Mesenchymal stem cell (in vitro differentiated cells and primary cell): ENCODE data around the gene IL9.

Experiments
- DNase-seq: peaks from one replicate; pipeline ENCODE4 v3.0.0-alpha.2; 2013
- H2AFZ ChIP-seq: one replicate; pipeline ENCODE4 v1.6.1; 2013; ENCODE audit warnings: low read depth, mild to moderate bottlenecking, control low read depth, inconsistent platforms, low read length, moderate library complexity
- H2AK5ac ChIP-seq: 2 replicates; pipeline ENCODE4 v1.6.1; 2013; ENCODE audit warnings: low read length, moderate library complexity, mild to moderate bottlenecking, inconsistent platforms; ENCODE audit not compliant: severe bottlenecking
- H2BK120ac ChIP-seq: one replicate; pipeline ENCODE4 v1.6.1; 2013; ENCODE audit warnings: low read depth, mild to moderate bottlenecking, inconsistent platforms, low read length, moderate library complexity
- H2BK12ac ChIP-seq, 2 experiments: one replicate each; pipeline ENCODE4 v1.6.1; 2013; ENCODE audit warnings: inconsistent platforms in 2 of 2, low read length in 2 of 2, mild to moderate bottlenecking in 2 of 2, moderate library complexity in 2 of 2, control low read depth in 1 of 2
- H2BK15ac ChIP-seq: one replicate; pipeline ENCODE4 v1.6.1; 2013; ENCODE audit warnings: mild to moderate bottlenecking, low read depth, inconsistent platforms; ENCODE audit not compliant: poor library complexity, severe bottlenecking
- H2BK5ac ChIP-seq: 2 replicates; pipeline ENCODE4 v1.6.1; 2013; ENCODE audit warnings: low read depth, mild to moderate bottlenecking, low read length, control low read depth, inconsistent platforms; ENCODE audit not compliant: poor library complexity, severe bottlenecking
- H3K14ac ChIP-seq, 2 experiments: one replicate each; pipeline ENCODE4 v1.6.1; 2013; ENCODE audit warnings: inconsistent platforms in 2 of 2, low read length in 2 of 2, control low read depth in 1 of 2, mild to moderate bottlenecking in 1 of 2, moderate library complexity in 1 of 2
- H3K18ac ChIP-seq, 2 experiments: one replicate each; pipeline ENCODE4 v1.6.1; 2013; ENCODE audit warnings: inconsistent platforms in 2 of 2, low read length in 2 of 2, control low read depth in 1 of 2, low read depth in 1 of 2, mild to moderate bottlenecking in 1 of 2
- H3K23ac ChIP-seq, 2 experiments: one replicate each; pipeline ENCODE4 v1.6.1; 2013; ENCODE audit warnings: inconsistent platforms in 2 of 2, low read length in 2 of 2, mild to moderate bottlenecking in 2 of 2, moderate library complexity in 2 of 2, control low read depth in 1 of 2
- H3K27ac ChIP-seq: 2 replicates; pipeline ENCODE4 v1.5.1; 2013; ENCODE audit warnings: mild to moderate bottlenecking, moderate library complexity, low read length, control low read depth, inconsistent platforms; ENCODE audit not compliant: poor library complexity, severe bottlenecking
- H3K27me3 ChIP-seq, 2 experiments: 2 replicates each; pipeline versions ENCODE4 v1.6.1 to v1.7.0; 2013; ENCODE audit warnings: low read length in 2 of 2, mild to moderate bottlenecking in 2 of 2, moderate library complexity in 2 of 2, control low read depth in 1 of 2, inconsistent platforms in 1 of 2; ENCODE audit not compliant: control insufficient read depth in 1 of 2, insufficient read depth in 1 of 2
- H3K36me3 ChIP-seq, 2 experiments: 2 replicates each; pipeline versions ENCODE4 v1.6.1 to v1.7.0; 2013; ENCODE audit warnings: low read length in 2 of 2, control low read depth in 1 of 2, inconsistent platforms in 1 of 2, low read depth in 1 of 2, mild to moderate bottlenecking in 1 of 2; ENCODE audit not compliant: insufficient read depth in 2 of 2, control insufficient read depth in 1 of 2
- H3K4ac ChIP-seq, 2 experiments: one replicate each; pipeline ENCODE4 v1.6.1; 2013; ENCODE audit warnings: inconsistent platforms in 2 of 2, low read length in 2 of 2, mild to moderate bottlenecking in 2 of 2, moderate library complexity in 2 of 2, control low read depth in 1 of 2, low read depth in 1 of 2
- H3K4me1 ChIP-seq: 2 replicates; pipeline ENCODE4 v1.6.1; 2013; ENCODE audit warnings: low read depth, low read length, control low read depth; ENCODE audit not compliant: control insufficient read depth, insufficient read depth
- H3K4me2 ChIP-seq: 2 replicates; pipeline ENCODE4 v1.6.1; 2013; ENCODE audit warnings: low read length, mild to moderate bottlenecking, inconsistent platforms; ENCODE audit not compliant: poor library complexity, severe bottlenecking
- H3K4me3 ChIP-seq, 2 experiments: 2 replicates each; pipeline versions ENCODE4 v1.5.1 to v1.7.0; 2013; ENCODE audit warnings: low read length in 2 of 2, mild to moderate bottlenecking in 2 of 2, control low read depth in 1 of 2, low read depth in 1 of 2; ENCODE audit not compliant: insufficient read depth in 1 of 2
- H3K79me1 ChIP-seq: replicated peaks from 2 replicates; pipeline ENCODE4 v1.6.1; 2013; ENCODE audit warnings: mild to moderate bottlenecking, control low read depth, low read length, inconsistent platforms; ENCODE audit not compliant: poor library complexity, severe bottlenecking
- H3K9ac ChIP-seq: 2 replicates; pipeline ENCODE4 v1.7.0; 2013; ENCODE audit warnings: mild to moderate bottlenecking, low read length, moderate library complexity
- H3K9me3 ChIP-seq: 2 replicates; pipeline ENCODE4 v1.7.0; 2013; ENCODE audit warnings: mild to moderate bottlenecking, low read length; ENCODE audit not compliant: control insufficient read depth
- H4K8ac ChIP-seq: one replicate; pipeline ENCODE4 v1.6.1; 2013; ENCODE audit warnings: inconsistent platforms, mild to moderate bottlenecking, low read length, moderate library complexity
- H4K91ac ChIP-seq: one replicate; pipeline ENCODE4 v1.6.1; 2013; ENCODE audit warnings: mild to moderate bottlenecking, low read length, inconsistent platforms
- WGBS: methylation state at CpG from one replicate; pipeline ENCODE4 v1.1.7; 2013; ENCODE audit warnings: mixed read lengths; 5-methylcytosine and 5-hydroxymethylcytosine counted together

The IL9 gene

GRCh38 chr5:135887881-135888614 is 7.6 kb downstream of the IL9 start:
- Histone ChIP-seq H3K23ac (no peak overlapping the region), H3K4me1 (peaks cover 12% of the 10 kb centered on the region), H3K79me1 (no peaks in the 10 kb centered on the region), H4K8ac (no peak overlapping the region), H3K14ac (peak overlapping the region in 1 of 2 experiments; percentile 79), H3K27ac (no peak overlapping the region), H3K4ac (no peak overlapping the region), H3K4me3 (no peak overlapping the region), H2BK15ac (no peak overlapping the region), H2BK5ac (no peak overlapping the region), H3K18ac (no peak overlapping the region), H2AK5ac (no peak overlapping the region), H3K9me3 (no peaks in the 10 kb centered on the region), H3K27me3 (peaks cover 31 to 40% of the 10 kb centered on the region in 2 experiments), H3K36me3 (no peaks in the 10 kb centered on the region), H3K9ac (no peak overlapping the region), H2BK120ac (no peak overlapping the region), H3K4me2 (no peak overlapping the region), H2AFZ (peak overlapping the region; percentile 10), H2BK12ac (no peak overlapping the region), H4K91ac (no peak overlapping the region)
- DNase-seq: peak; percentile 68
- WGBS: 41% methylated on average over 3 of the region's 13 CpGs

- no peak overlapping the region for H3K18ac ChIP-seq
These were observed 8.2 kb downstream of the IL9 start for GRCh38 chr5:135887447-135887864.

GRCh38 chr5:135886136-135886535 is 9.5 kb downstream of the IL9 start:
- Histone ChIP-seq H3K4me1 (peaks cover 13% of the 10 kb centered on the region), H3K9ac (no peak overlapping the region), H3K36me3 (no peaks in the 10 kb centered on the region), H2BK5ac (no peak overlapping the region), H3K4me3 (no peak overlapping the region), H3K79me1 (no peaks in the 10 kb centered on the region), H3K27me3 (peaks cover 44 to 57% of the 10 kb centered on the region in 2 experiments), H3K23ac (no peak overlapping the region), H2AK5ac (no peak overlapping the region), H4K91ac (no peak overlapping the region), H3K14ac (no peak overlapping the region), H3K27ac (no peak overlapping the region), H4K8ac (no peak overlapping the region), H3K4ac (no peak overlapping the region), H2BK15ac (no peak overlapping the region), H3K18ac (no peak overlapping the region), H2BK120ac (no peak overlapping the region), H2AFZ (no peak overlapping the region), H3K9me3 (no peaks in the 10 kb centered on the region), H3K4me2 (no peak overlapping the region), H2BK12ac (no peak overlapping the region)
- DNase-seq: no peak
- WGBS: 39% methylated on average over 2 of the region's 4 CpGs

More at GRCh38 chr5:135887447-135887864, 8.2 kb downstream of the IL9 start:
- 7% methylated on average over 8 of the region's 8 CpGs for WGBS
- no peak overlapping the region for H2BK15ac ChIP-seq
- H2AK5ac ChIP-seq: no peak overlapping the region
- no peak overlapping the region for H3K4ac ChIP-seq
- H3K27ac ChIP-seq: no peak overlapping the region
- no peak overlapping the region for H2BK12ac ChIP-seq
- H3K9me3 ChIP-seq: no peaks in the 10 kb centered on the region
- H3K23ac ChIP-seq: no peak overlapping the region
- DNase-seq: peak; percentile 72
- no peak overlapping the region for H2AFZ ChIP-seq
- peak overlapping the region; percentile 31 for H3K4me2 ChIP-seq
- peaks cover 12% of the 10 kb centered on the region for H3K4me1 ChIP-seq
- H2BK120ac ChIP-seq: no peak overlapping the region
- H4K91ac ChIP-seq: no peak overlapping the region
- H3K79me1 ChIP-seq: no peaks in the 10 kb centered on the region
- peaks cover 36 to 46% of the 10 kb centered on the region in 2 experiments for H3K27me3 ChIP-seq
- H2BK5ac ChIP-seq: no peak overlapping the region
- H4K8ac ChIP-seq: no peak overlapping the region
- H3K9ac ChIP-seq: no peak overlapping the region
- H3K4me3 ChIP-seq: no peak overlapping the region
- H3K14ac ChIP-seq: peak overlapping the region in 1 of 2 experiments; percentile 79
- H3K36me3 ChIP-seq: no peaks in the 10 kb centered on the region

GRCh38 chr5:135885031-135885430 is 10.6 kb downstream of the IL9 start:
- no peaks in the 10 kb centered on the region for H3K79me1 ChIP-seq
- peaks cover 16% of the 10 kb centered on the region for H3K4me1 ChIP-seq
- no peak overlapping the region for H2BK15ac ChIP-seq
- H3K18ac ChIP-seq: no peak overlapping the region
- no peak overlapping the region for H3K9ac ChIP-seq
- H3K27me3 ChIP-seq: peaks cover 52 to 57% of the 10 kb centered on the region in 2 experiments
- no peak overlapping the region for H2BK120ac ChIP-seq
- no peak overlapping the region for H3K23ac ChIP-seq
- H3K4me3 ChIP-seq: no peak overlapping the region
- H3K4ac ChIP-seq: no peak overlapping the region
- no peak overlapping the region for H2AK5ac ChIP-seq
- no peak overlapping the region for H2BK12ac ChIP-seq
- DNase-seq: no peak
- H3K27ac ChIP-seq: no peak overlapping the region
- no peak overlapping the region for H3K4me2 ChIP-seq
- no peak overlapping the region for H2AFZ ChIP-seq
- no peak overlapping the region for H3K14ac ChIP-seq
- 79% methylated on average over 3 of the region's 3 CpGs for WGBS
- no peak overlapping the region for H4K8ac ChIP-seq
- H3K36me3 ChIP-seq: no peaks in the 10 kb centered on the region
- H4K91ac ChIP-seq: no peak overlapping the region
- no peak overlapping the region for H2BK5ac ChIP-seq
- no peaks in the 10 kb centered on the region for H3K9me3 ChIP-seq
